OCI-LY7 (cell line): ENCODE data around the gene ISOC2. TPM values are rescaled to one million over a fixed set of nuclear protein-coding genes. Genes with fewer than 3 reads are reported as not detected.

Experiments
- BruUV-seq: library from RNA; stranded (reverse); fragments of 400-500 nt; replicated peaks from 2 replicates; lab custom pipeline; 2021; lab: Mats Ljungman, UMichigan
- CTCF ChIA-PET: fragments of 300-600 bp; sonication (Branson Sonifier 250); formaldehyde crosslinking; loops from one replicate; lab custom pipeline; 2022; ENCODE audit warnings: antibody characterized with exemption; ENCODE audit not compliant: unreplicated experiment; lab: Charles Lee
- POLR2A ChIA-PET: fragments of 300-600 bp; sonication (Branson Sonifier 250); formaldehyde crosslinking; loops from one replicate; lab custom pipeline; 2022; ENCODE audit warnings: antibody characterized with exemption; lab: Charles Lee
- DNase-seq: peaks from one replicate; pipeline ENCODE4 v3.0.0-alpha.2; 2015; ENCODE audit warnings: low spot score
- H2AFZ ChIP-seq: fragments of 200-600 bp; sonication (generic), shearing (Covaris generic); 2 replicates; pipeline ENCODE4 v1.6.1; 2014; ENCODE audit warnings: mild to moderate bottlenecking, antibody characterized with exemption, low read length, moderate library complexity
- H3K27ac ChIP-seq: fragments of 200-600 bp; sonication (generic); 2 replicates; pipeline ENCODE4 v1.5.1; 2014; ENCODE audit warnings: mixed run types, low read depth, mild to moderate bottlenecking, moderate library complexity, low read length, inconsistent platforms; ENCODE audit not compliant: poor library complexity, severe bottlenecking
- H3K36me3 ChIP-seq: fragments of 200-600 bp; sonication (generic); 2 replicates; pipeline ENCODE4 v1.6.1; 2014; ENCODE audit warnings: mild to moderate bottlenecking, antibody characterized with exemption, low read length, moderate library complexity, mixed read lengths; ENCODE audit not compliant: insufficient read depth
- H3K4me1 ChIP-seq: fragments of 200-600 bp; sonication (generic); 2 replicates; pipeline ENCODE4 v1.5.1; 2014; ENCODE audit warnings: mild to moderate bottlenecking, low read length; ENCODE audit not compliant: insufficient read depth, poor library complexity, severe bottlenecking
- H3K4me2 ChIP-seq: fragments of 200-600 bp; sonication (generic); 2 replicates; pipeline ENCODE4 v1.6.1; 2014; ENCODE audit warnings: mild to moderate bottlenecking, low read length
- H3K4me3 ChIP-seq: fragments of 200-600 bp; sonication (generic); 2 replicates; pipeline ENCODE4 v1.5.1; 2014; ENCODE audit warnings: mild to moderate bottlenecking, low read depth, low read length; ENCODE audit not compliant: poor library complexity, severe bottlenecking
- H3K79me2 ChIP-seq: fragments of 200-600 bp; sonication (generic); 2 replicates; pipeline ENCODE4 v1.6.1; 2016; ENCODE audit warnings: low read depth, mild to moderate bottlenecking, low read length, moderate library complexity, mixed read lengths; ENCODE audit not compliant: insufficient read depth
- H3K9me2 ChIP-seq: fragments of 200-600 bp; sonication (generic); 2 replicates; pipeline ENCODE4 v1.6.1; 2016; ENCODE audit warnings: mild to moderate bottlenecking, low read length, mixed read lengths; ENCODE audit not compliant: insufficient read depth
- H3K9me3 ChIP-seq: fragments of 200-600 bp; sonication (generic); 2 replicates; pipeline ENCODE4 v1.6.1; 2014; ENCODE audit warnings: mild to moderate bottlenecking, mixed run types, low read length, mixed read lengths
- H4K20me1 ChIP-seq: fragments of 200-600 bp; sonication (generic); 2 replicates; pipeline ENCODE4 v1.6.1; 2014; ENCODE audit warnings: mild to moderate bottlenecking, antibody characterized with exemption, low read length, moderate library complexity, mixed read lengths; ENCODE audit not compliant: insufficient read depth
- EZH2phosphoT487 ChIP-seq: fragments of 200-600 bp; sonication (generic); IDR thresholded peaks from 2 replicates; pipeline ENCODE4 v1.6.1; 2018; ENCODE audit warnings: low read depth, borderline replicate concordance, mild to moderate bottlenecking, mixed run types, antibody characterized with exemption, low read length, moderate library complexity, mixed read lengths
- intact Hi-C: fragments of 100-400 bp; cut with micrococcal nuclease; formaldehyde crosslinking; loops from one replicate; pipeline ENCODE4 v1.10.0; 2022; ENCODE audit not compliant: unreplicated experiment
- total RNA-seq, 2 experiments: library from RNA; depleted of rRNA in 1 of 2; stranded (reverse); fragments of >200 nt in 1 of 2; shearing (Covaris generic) in 1 of 2; gene quantifications; 2 replicates each; pipeline ENCODE4 v1.2.3, GENCODE V29; 2014 to 2022
- TF ChIP-seq, protein P1 (sequence below): fragments of 200-600 bp; sonication (generic); conservative IDR thresholded peaks from 2 replicates; pipeline ENCODE4 v1.5.1; 2014; ENCODE audit warnings: mild to moderate bottlenecking, antibody characterized with exemption, low read length, moderate library complexity, mixed read lengths

ISOC2 gene
- total RNA-seq, 2 experiments from 2014 or later = 37.0 to 115 TPM

DNA sequence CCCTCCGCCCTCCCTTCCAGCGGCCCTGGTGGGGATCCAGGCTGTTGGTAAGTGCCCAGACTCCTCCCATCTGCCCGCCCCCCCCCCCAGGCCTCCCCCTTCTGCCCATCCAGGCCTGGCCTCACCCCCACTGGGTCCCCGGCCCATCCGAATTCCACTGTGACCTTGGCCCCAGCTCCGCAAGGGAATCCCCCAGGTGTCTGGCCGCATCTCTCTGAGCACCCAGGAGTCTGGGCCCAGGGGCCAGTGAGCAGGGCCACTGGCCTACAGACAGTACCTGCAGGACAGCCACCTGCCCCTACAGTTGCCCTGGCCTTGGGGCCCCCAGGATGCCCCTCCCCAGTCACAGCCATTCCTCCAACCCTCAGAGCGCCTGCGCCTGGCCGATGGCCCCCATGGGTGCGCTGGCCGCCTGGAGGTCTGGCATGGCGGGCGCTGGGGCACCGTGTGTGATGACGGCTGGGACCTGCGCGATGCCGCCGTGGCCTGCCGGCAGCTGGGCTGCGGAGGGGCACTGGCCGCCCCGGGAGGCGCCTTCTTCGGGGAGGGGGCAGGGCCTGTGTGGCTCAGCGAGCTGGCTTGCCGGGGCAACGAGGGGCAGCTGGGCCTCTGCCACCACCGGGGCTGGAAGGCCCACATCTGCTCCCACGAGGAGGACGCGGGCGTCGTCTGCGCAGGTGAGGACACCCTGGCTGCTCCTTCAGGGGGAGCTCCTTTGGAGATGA lies 27.7 kb upstream of the ISOC2 start:
- H3K36me3 ChIP-seq = no peaks in the 10 kb centered on the region
- H3K4me2 ChIP-seq = no peak overlapping the region
- H3K9me3 ChIP-seq = no peaks in the 10 kb centered on the region
- no peak overlapping the region for H3K27ac ChIP-seq
- no peaks in the 10 kb centered on the region for H3K9me2 ChIP-seq
- CTCF ChIA-PET = no interaction called here
- no peaks in the 10 kb centered on the region for H3K79me2 ChIP-seq
- H3K4me1 ChIP-seq = peaks cover 32% of the 10 kb centered on the region
- H2AFZ ChIP-seq = no peak overlapping the region
- no TSS peak for BruUV-seq
- H3K4me3 ChIP-seq = no peak overlapping the region
- no peak for DNase-seq
- POLR2A ChIA-PET = no interaction called here
- no peaks in the 10 kb centered on the region for H4K20me1 ChIP-seq
- intact Hi-C loops = no loop called here
- TF ChIP-seq, protein P1, sequence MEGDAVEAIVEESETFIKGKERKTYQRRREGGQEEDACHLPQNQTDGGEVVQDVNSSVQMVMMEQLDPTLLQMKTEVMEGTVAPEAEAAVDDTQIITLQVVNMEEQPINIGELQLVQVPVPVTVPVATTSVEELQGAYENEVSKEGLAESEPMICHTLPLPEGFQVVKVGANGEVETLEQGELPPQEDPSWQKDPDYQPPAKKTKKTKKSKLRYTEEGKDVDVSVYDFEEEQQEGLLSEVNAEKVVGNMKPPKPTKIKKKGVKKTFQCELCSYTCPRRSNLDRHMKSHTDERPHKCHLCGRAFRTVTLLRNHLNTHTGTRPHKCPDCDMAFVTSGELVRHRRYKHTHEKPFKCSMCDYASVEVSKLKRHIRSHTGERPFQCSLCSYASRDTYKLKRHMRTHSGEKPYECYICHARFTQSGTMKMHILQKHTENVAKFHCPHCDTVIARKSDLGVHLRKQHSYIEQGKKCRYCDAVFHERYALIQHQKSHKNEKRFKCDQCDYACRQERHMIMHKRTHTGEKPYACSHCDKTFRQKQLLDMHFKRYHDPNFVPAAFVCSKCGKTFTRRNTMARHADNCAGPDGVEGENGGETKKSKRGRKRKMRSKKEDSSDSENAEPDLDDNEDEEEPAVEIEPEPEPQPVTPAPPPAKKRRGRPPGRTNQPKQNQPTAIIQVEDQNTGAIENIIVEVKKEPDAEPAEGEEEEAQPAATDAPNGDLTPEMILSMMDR = no peak
- TF ChIP-seq EZH2phosphoT487 = no peak

DNA sequence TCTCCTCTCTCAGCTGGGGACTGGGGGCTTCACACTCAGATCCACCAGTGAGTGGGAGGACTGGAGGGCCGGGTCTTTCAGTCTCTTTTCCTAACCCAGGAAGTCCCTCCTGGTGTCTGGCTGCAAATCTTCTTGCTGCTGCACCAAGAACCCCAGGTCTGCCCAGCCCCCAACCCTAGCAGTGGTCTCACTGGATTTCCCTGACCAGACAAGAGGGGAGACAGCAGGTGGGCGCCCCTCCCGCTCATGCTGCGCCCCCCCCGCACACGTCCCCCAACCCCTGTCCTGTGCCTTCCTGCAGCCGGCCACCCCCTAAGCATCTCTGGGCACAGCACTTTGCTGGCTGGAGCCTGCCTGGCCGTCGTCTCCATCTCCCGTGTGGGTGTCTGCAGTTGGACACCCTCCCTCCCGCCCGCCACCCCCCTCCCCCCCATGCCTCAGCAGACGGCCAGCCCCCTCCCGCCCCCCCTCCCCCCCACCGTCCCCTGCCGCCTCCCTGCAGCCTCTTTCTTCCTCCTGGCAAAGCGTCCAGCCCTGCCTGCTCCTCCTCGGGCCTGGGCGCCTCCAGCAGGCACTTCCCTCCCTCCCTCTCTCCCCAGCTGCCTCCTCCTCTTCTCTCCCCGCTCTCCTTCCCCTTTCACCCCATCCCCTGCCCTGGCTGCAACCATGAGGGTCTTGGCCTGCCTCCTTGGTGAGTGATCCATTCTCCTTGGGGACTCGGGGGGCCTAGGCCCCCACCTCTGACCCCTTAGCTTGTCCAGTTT lies 26.7 kb upstream of the ISOC2 start, which contains the start of gene SSC5D:
TSS of gene SSC5D (plus strand) at position 513 of the 764 bp plus-strand sequence. CDS start at position 667, 154 bp downstream.
- Histone ChIP-seq H3K9me3 (no peaks in the 10 kb centered on the region), H3K9me2 (no peaks in the 10 kb centered on the region), H3K4me2 (peak within 1 kb of the TSS; percentile 29), H2AFZ (no peak within 1 kb of the TSS), H3K36me3 (no peaks in the 10 kb centered on the region; the same call in 1 of the 2 replicates), H3K4me3 (no peak within 1 kb of the TSS), H3K27ac (no peak within 1 kb of the TSS), H3K79me2 (no peaks in the 10 kb centered on the region), H4K20me1 (no peaks in the 10 kb centered on the region), H3K4me1 (peaks cover 33% of the 10 kb centered on the region)
- TF ChIP-seq, protein P1 = no peak
- TF ChIP-seq EZH2phosphoT487 = no peak
- no TSS peak for BruUV-seq
- CTCF ChIA-PET = no interaction called here
- intact Hi-C loops = no loop called here
- DNase-seq = no peak
- POLR2A ChIA-PET = no interaction called here
